GM23248 (cell line): Measurements from ENCODE around the gene ADAMTS6. TPM values are rescaled to one million over a fixed set of nuclear protein-coding genes. Genes with fewer than 3 reads are reported as not detected.
A peak's percentile ranks its signal among the peaks of the same experiment; 100 is the strongest.

Source experiments
- DNase-seq: peaks from one replicate; pipeline ENCODE4 v3.0.0-alpha.2; 2015
- H2AFZ ChIP-seq: fragments of 200-600 bp; sonication (generic); 2 replicates; pipeline ENCODE4 v1.6.1; 2016; ENCODE audit warnings: antibody characterized with exemption
- H3F3A ChIP-seq: fragments of 200-600 bp; sonication (generic); 2 replicates; pipeline ENCODE4 v1.6.1; 2016; ENCODE audit warnings: mild to moderate bottlenecking, antibody characterized with exemption, mixed run types; ENCODE audit not compliant: insufficient read depth
- H3K27ac ChIP-seq: fragments of 200-600 bp; sonication (generic); 2 replicates; pipeline ENCODE4 v1.5.1; 2016; ENCODE audit warnings: mild to moderate bottlenecking
- H3K27me3 ChIP-seq: fragments of 200-600 bp; sonication (generic); replicated peaks from 2 replicates; pipeline ENCODE4 v1.6.1; 2016; ENCODE audit warnings: mild to moderate bottlenecking; ENCODE audit not compliant: insufficient read depth
- H3K36me3 ChIP-seq: fragments of 200-600 bp; sonication (generic); 2 replicates; pipeline ENCODE4 v1.6.1; 2016; ENCODE audit warnings: low read depth, mild to moderate bottlenecking
- H3K4me1 ChIP-seq: fragments of 200-600 bp; sonication (generic); 2 replicates; pipeline ENCODE4 v1.6.1; 2016; ENCODE audit warnings: mild to moderate bottlenecking; ENCODE audit not compliant: insufficient read depth
- H3K4me2 ChIP-seq: fragments of 200-600 bp; sonication (generic); one replicate; pipeline ENCODE4 v1.6.1; 2016; ENCODE audit warnings: mild to moderate bottlenecking; ENCODE audit not compliant: unreplicated experiment
- H3K4me3 ChIP-seq: fragments of 200-600 bp; sonication (generic); 2 replicates; pipeline ENCODE4 v1.5.1; 2016; ENCODE audit warnings: mild to moderate bottlenecking
- H3K79me2 ChIP-seq: fragments of 200-600 bp; sonication (generic); 2 replicates; pipeline ENCODE4 v1.6.1; 2016; ENCODE audit warnings: mild to moderate bottlenecking; ENCODE audit not compliant: insufficient read depth
- H3K9ac ChIP-seq: fragments of 200-600 bp; sonication (generic); 2 replicates; pipeline ENCODE4 v1.6.1; 2016; ENCODE audit warnings: mild to moderate bottlenecking
- H3K9me2 ChIP-seq: fragments of 200-600 bp; sonication (generic); 2 replicates; pipeline ENCODE4 v1.6.1; 2016; ENCODE audit warnings: mixed run types, mild to moderate bottlenecking, moderate library complexity; ENCODE audit not compliant: insufficient read depth
- H3K9me3 ChIP-seq: fragments of 200-600 bp; sonication (generic); one replicate; pipeline ENCODE4 v1.6.1; 2017; ENCODE audit warnings: low read depth
- H4K20me1 ChIP-seq: fragments of 200-600 bp; sonication (generic); 2 replicates; pipeline ENCODE4 v1.6.0; 2016; ENCODE audit not compliant: insufficient read depth
- EZH2 ChIP-seq: fragments of 200-600 bp; sonication (generic); IDR thresholded peaks from 2 replicates; pipeline ENCODE4 v1.6.1; 2018; ENCODE audit warnings: antibody characterized with exemption, mild to moderate bottlenecking; ENCODE audit not compliant: insufficient read depth, poor library complexity, severe bottlenecking
- EZH2phosphoT487 ChIP-seq: fragments of 200-600 bp; sonication (generic); IDR thresholded peaks from 2 replicates; pipeline ENCODE4 v1.6.1; 2018; ENCODE audit warnings: antibody characterized with exemption, moderate library complexity, mild to moderate bottlenecking, low read depth; ENCODE audit not compliant: insufficient read depth
- WGBS, 2 experiments: methylation state at CpG; one replicate each; pipeline ENCODE4 v1.1.6; 2015 to 2017; ENCODE audit warnings: low lambda C conversion rate in 2 of 2, low coverage in 1 of 2; ENCODE audit errors: missing lambda C conversion rate in 2 of 2; 5-methylcytosine and 5-hydroxymethylcytosine counted together
- in situ Hi-C: fragments of 300-500 bp; cut with MboI; formaldehyde crosslinking; loops from 2 replicates; pipeline ENCODE4 v1.15.0; 2020
- polyA plus RNA-seq: library from polyadenylated mRNA; unstranded; fragments of >200 nt; fragmentation: Nextera tagmentation; extraction: Ambion mirVana; gene quantifications from 2 replicates; pipeline ENCODE4 v1.2.1, GENCODE V29; 2016
- total RNA-seq: library from RNA; depleted of rRNA; stranded (reverse); fragments of >200 nt; shearing (Covaris generic); gene quantifications from 2 replicates; pipeline ENCODE4 v1.2.3, GENCODE V29; 2014

The ADAMTS6 gene
- total and polyA plus RNA-seq, 2 experiments from 2014 or later = 10.1 to 76.0 TPM

GRCh38 chr5:65307931-65308330, 173.8 kb downstream of the ADAMTS6 start:
- no peak overlapping the region for H3K9ac ChIP-seq
- 97 to 100% methylated on average over 1 of the region's 1 CpG for WGBS, 2 experiments
- H4K20me1 ChIP-seq = no peaks in the 10 kb centered on the region
- no peak overlapping the region for H2AFZ ChIP-seq
- H3K36me3 ChIP-seq = peaks cover 12% of the 10 kb centered on the region
- no peak overlapping the region for H3K4me3 ChIP-seq
- H3K4me1 ChIP-seq = peaks cover 8% of the 10 kb centered on the region
- no peaks in the 10 kb centered on the region for H3K27me3 ChIP-seq
- no peak for DNase-seq
- in situ Hi-C loops = no loop called here
- no peak overlapping the region for H3K4me2 ChIP-seq
- H3K79me2 ChIP-seq = peaks cover 25% of the 10 kb centered on the region
- TF ChIP-seq EZH2phosphoT487 = no peak
- TF ChIP-seq EZH2 = no peak
- H3K9me2 ChIP-seq = no peaks in the 10 kb centered on the region
- H3F3A ChIP-seq = peaks cover 12% of the 10 kb centered on the region; the same call in 1 of the 2 replicates
- H3K27ac ChIP-seq = no peak overlapping the region
- H3K9me3 ChIP-seq = no peaks in the 10 kb centered on the region

GRCh38 chr5:65307088-65307487, 174.6 kb downstream of the ADAMTS6 start:
- H3K4me1 ChIP-seq = peaks cover 8% of the 10 kb centered on the region
- H3F3A ChIP-seq = peaks cover 12% of the 10 kb centered on the region; the same call in 1 of the 2 replicates
- WGBS, 2 experiments = 92 to 97% methylated on average over 3 of the region's 3 CpGs
- no peaks in the 10 kb centered on the region for H3K9me3 ChIP-seq
- H3K79me2 ChIP-seq = peaks cover 17% of the 10 kb centered on the region
- no peaks in the 10 kb centered on the region for H3K9me2 ChIP-seq
- no peak overlapping the region for H2AFZ ChIP-seq
- H3K4me3 ChIP-seq = no peak overlapping the region
- in situ Hi-C loops = no loop called here
- peak; percentile 21 for DNase-seq
- TF ChIP-seq EZH2 (no peak), EZH2phosphoT487 (no peak)
- no peaks in the 10 kb centered on the region for H4K20me1 ChIP-seq
- no peak overlapping the region for H3K27ac ChIP-seq
- H3K36me3 ChIP-seq = peaks cover 15% of the 10 kb centered on the region
- no peak overlapping the region for H3K4me2 ChIP-seq
- no peaks in the 10 kb centered on the region for H3K27me3 ChIP-seq
- H3K9ac ChIP-seq = no peak overlapping the region

GRCh38 chr5:65305913-65306312, 175.8 kb downstream of the ADAMTS6 start:
- DNase-seq = no peak
- H3K27ac ChIP-seq = no peak overlapping the region
- no peak overlapping the region for H3K9ac ChIP-seq
- TF ChIP-seq EZH2phosphoT487 = no peak
- no peak for TF ChIP-seq EZH2
- H3K27me3 ChIP-seq = no peaks in the 10 kb centered on the region
- no peak overlapping the region for H2AFZ ChIP-seq
- in situ Hi-C loops = no loop called here
- 93 to 96% methylated on average over 3 of the region's 3 CpGs for WGBS, 2 experiments
- no peaks in the 10 kb centered on the region for H4K20me1 ChIP-seq
- H3K4me3 ChIP-seq = no peak overlapping the region
- H3K79me2 ChIP-seq = peaks cover 19% of the 10 kb centered on the region
- H3K4me2 ChIP-seq = no peak overlapping the region
- no peaks in the 10 kb centered on the region for H3K9me2 ChIP-seq
- H3K4me1 ChIP-seq = peaks cover 8% of the 10 kb centered on the region
- H3K36me3 ChIP-seq = peaks cover 24% of the 10 kb centered on the region
- peaks cover 12% of the 10 kb centered on the region for H3F3A ChIP-seq
- no peaks in the 10 kb centered on the region for H3K9me3 ChIP-seq

GRCh38 chr5:65299861-65300260, 181.9 kb downstream of the ADAMTS6 start:
- no peak for TF ChIP-seq EZH2phosphoT487
- no peak for TF ChIP-seq EZH2
- H3K27me3 ChIP-seq = no peaks in the 10 kb centered on the region
- no peak overlapping the region for H2AFZ ChIP-seq
- H3K4me1 ChIP-seq = no peaks in the 10 kb centered on the region
- no peaks in the 10 kb centered on the region for H3K9me3 ChIP-seq
- H3K4me2 ChIP-seq = no peak overlapping the region
- peaks cover 64% of the 10 kb centered on the region for H3K36me3 ChIP-seq
- peaks cover 26% of the 10 kb centered on the region for H3K79me2 ChIP-seq
- in situ Hi-C loops = no loop called here
- H3K27ac ChIP-seq = no peak overlapping the region
- 84 to 89% methylated on average over 3 of the region's 3 CpGs for WGBS, 2 experiments
- no peak overlapping the region for H3K4me3 ChIP-seq
- no peaks in the 10 kb centered on the region for H3K9me2 ChIP-seq
- H3K9ac ChIP-seq = no peak overlapping the region
- no peaks in the 10 kb centered on the region for H4K20me1 ChIP-seq
- no peaks in the 10 kb centered on the region; the same call in none of the 2 replicates for H3F3A ChIP-seq
- DNase-seq = no peak

GRCh38 chr5:65296067-65296466, 185.7 kb downstream of the ADAMTS6 start:
- no peak for TF ChIP-seq EZH2
- no peak for TF ChIP-seq EZH2phosphoT487
- 94 to 100% methylated on average over 1 of the region's 1 CpG for whole genome bisulfite sequencing, 2 experiments
- no peak overlapping the region for H3K27ac ChIP-seq

More at GRCh38 chr5:65296067-65296466, 185.7 kb downstream of the ADAMTS6 start:
- H2AFZ ChIP-seq = no peak overlapping the region
- DNase-seq = no peak
- peaks cover 17% of the 10 kb centered on the region for H3K4me1 ChIP-seq
- H3K9me3 ChIP-seq = no peaks in the 10 kb centered on the region
- H3K79me2 ChIP-seq = peaks cover 18% of the 10 kb centered on the region
- no peaks in the 10 kb centered on the region for H4K20me1 ChIP-seq
- H3K9me2 ChIP-seq = no peaks in the 10 kb centered on the region
- H3F3A ChIP-seq = no peaks in the 10 kb centered on the region; the same call in none of the 2 replicates
- no peak overlapping the region for H3K9ac ChIP-seq
- peaks cover 55% of the 10 kb centered on the region for H3K36me3 ChIP-seq
- H3K4me2 ChIP-seq = no peak overlapping the region
- H3K27me3 ChIP-seq = no peaks in the 10 kb centered on the region
- in situ Hi-C loops = no loop called here
- no peak overlapping the region for H3K4me3 ChIP-seq
